Measurements from ENCODE around the gene LRCH1. TPM values are rescaled to one million over a fixed set of nuclear protein-coding genes. Genes with fewer than 3 reads are reported as not detected.
A peak's percentile ranks its signal among the peaks of the same experiment; 100 is the strongest.

The LRCH1 gene
- total RNA-seq, 1 donor from 2014 or later: 28.0 TPM

GRCh38 chr13:46594374-46595078 is 41.6 kb downstream of the LRCH1 start:
- no peak for DNase-seq

GRCh38 chr13:46595136-46595884 is 42.3 kb downstream of the LRCH1 start:
- DNase-seq: peak; percentile 55

DNA sequence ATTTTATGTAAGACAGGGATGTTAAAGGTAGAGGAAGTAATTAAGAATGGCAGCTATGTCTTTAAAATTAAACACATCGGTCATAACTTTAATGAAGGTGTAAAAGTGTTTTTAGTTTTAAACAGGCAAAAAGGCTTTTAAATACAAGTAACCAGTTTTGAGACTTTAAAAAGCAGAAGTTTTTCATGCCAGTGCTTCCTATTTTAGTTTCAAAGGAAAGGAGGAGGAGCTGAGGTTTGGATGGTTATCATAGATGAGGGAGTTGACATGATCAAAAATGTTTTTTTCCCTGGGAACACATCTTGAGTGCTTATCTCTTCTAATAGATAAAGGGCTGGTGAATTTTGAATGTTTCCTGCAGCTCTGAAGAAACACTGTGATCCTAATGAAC is 42.9 kb downstream of the LRCH1 start:
- no peak for DNase-seq

- no peak for DNase-seq
These were observed 43.5 kb downstream of the LRCH1 start for GRCh38 chr13:46596466-46596865.

DNA sequence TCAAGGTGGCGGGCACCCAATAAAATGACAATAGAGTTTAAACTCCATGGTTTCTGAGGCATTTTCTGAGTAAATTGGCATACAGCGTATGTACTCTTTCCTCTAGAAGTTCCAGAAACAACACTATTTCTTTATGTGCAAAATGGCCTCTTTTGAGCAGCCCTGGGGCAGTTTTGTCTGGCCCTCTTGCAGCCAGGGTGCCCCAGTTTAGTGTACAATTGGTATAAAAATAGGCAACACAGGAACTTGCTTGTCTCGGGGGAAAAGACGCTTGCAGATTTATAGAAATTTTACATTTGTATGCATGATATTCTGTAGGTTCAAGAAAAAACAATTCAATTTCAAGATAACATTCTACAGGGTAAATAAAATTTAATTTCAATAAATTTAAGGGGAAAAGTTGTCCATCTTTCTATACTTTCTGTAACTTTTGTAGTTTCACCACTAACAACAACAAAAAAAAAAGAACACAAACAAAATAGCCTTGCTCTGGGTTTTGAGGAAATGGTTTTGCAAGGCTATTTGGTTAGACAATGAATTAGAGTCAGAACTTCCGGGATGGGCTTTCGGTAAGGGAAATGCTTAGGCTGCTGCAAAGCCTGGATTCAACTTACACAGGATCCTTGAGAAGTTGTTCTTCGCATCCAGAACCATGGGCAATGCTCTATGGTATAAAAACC is 45.3 kb downstream of the LRCH1 start:
- no peak for DNase-seq

GRCh38 chr13:46598820-46599180 is 45.8 kb downstream of the LRCH1 start:
- DNase-seq: no peak

- no peak for DNase-seq
These were observed 48.0 kb downstream of the LRCH1 start for GRCh38 chr13:46600943-46601311.

DNA sequence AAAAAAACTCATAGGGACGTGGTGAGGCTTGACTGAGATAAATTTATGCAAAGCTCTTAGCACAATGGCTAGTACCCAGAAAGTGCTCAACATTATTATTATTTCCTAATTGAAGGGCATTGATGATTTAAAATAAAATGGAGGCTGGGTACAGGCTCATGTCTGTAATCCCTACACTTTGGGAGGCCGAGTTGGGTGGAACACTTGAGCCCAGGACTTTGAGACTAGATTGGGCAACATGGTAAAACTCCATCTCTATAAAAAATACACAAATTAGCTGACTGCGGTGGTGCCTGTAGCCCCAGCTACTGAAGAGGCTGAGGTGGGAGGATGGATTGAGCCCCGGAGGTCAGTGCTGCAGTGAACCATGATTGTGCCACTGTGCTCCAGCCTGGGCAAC is 49.6 kb downstream of the LRCH1 start:
- DNase-seq: no peak

- no peak for DNase-seq
These were observed 50.2 kb downstream of the LRCH1 start for GRCh38 chr13:46603165-46603603.

DNA sequence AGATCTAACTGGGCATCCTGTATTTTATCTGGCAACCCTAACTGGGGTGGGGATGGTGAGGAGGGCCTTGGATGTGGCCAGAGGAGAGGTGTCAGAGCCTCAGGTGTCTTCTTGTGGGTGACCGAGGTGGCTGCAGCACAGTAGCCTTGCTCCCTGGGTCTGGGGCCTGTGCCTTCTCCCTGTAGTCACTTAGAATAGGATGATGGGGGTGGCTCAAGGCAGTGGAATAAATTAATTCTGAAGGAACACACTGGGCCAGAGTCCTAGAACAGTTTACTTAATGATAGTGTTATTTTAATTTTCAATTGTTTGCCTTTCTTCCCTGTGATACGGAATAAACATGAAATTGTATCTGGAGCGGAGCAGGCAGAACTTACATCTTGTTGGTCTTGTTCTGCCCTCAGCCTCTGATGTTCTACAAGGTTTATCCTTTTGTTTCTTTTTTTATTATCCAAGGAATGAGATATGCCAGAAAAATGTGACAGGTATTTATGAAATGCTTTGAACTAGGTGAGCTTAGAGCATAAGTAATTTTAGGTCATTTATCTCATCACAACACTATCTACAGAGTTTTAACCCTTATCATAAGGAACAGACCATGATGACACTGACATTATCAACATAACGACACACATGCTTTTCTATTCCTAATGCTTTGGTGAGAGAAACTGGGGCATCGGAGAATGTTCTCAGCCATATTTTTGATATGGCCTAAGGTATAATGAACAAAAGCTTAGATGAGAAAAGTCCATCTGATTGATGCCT is 51.4 kb downstream of the LRCH1 start:
- DNase-seq: no peak

GRCh38 chr13:46605076-46605824 is 52.3 kb downstream of the LRCH1 start:
- peak; percentile 64 for DNase-seq

GRCh38 chr13:46605825-46606554 is 53.0 kb downstream of the LRCH1 start:
- DNase-seq: no peak

- DNase-seq: no peak
These were observed 54.0 kb downstream of the LRCH1 start for GRCh38 chr13:46606970-46607369.

DNA sequence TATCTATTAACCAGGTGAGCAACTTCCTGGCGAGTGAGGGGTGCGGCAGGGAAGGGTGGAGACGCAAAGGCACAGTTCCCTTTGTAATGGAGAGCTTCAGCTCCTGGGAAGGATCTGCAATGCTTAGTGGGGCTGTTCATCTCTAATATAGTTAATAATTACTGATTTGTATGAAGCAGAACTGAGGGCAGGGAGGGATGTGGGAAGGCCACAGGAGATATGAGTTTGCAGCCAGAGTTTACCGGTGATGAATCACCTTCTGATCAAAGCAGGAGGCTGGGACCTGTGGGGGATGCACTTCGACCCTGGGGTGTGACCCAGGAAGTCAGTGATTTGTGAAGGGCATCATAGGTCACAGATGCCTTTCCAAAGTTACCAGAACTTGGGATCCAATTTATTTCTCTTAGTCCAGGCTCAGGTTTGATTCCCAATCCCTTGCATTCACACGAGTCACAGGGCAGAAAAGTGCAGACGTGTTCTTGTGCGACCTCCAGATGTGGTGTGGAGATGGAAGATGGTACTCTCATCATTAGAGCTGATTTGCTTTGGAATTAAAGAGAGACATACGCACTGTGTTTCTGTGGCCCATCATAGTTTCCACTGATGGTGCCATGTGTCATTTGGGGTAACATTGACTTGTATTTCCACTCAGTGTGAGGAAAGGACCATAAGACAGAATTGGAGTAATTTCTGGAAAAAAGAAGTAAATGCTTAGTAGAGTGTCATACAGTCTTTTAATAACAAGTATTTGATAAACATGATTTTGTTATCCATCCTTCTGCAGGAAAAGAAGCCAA is 55.0 kb downstream of the LRCH1 start:
- no peak for DNase-seq

- DNase-seq: no peak
These were observed 56.1 kb downstream of the LRCH1 start for GRCh38 chr13:46609052-46609451.

GRCh38 chr13:46609726-46610125 is 56.8 kb downstream of the LRCH1 start:
- no peak for DNase-seq

GRCh38 chr13:46612267-46612666 is 59.3 kb downstream of the LRCH1 start:
- DNase-seq: no peak

GRCh38 chr13:46613409-46614049 is 60.6 kb downstream of the LRCH1 start:
- DNase-seq: no peak

- no peak for DNase-seq
These were observed 61.6 kb downstream of the LRCH1 start for GRCh38 chr13:46614582-46614981.

Data from tongue (tissue), 2 donors.